HUES48 (cell line): Measurements from ENCODE around the gene CACNA2D4.

Source experiments
- H3K27ac ChIP-seq: one replicate; pipeline ENCODE4 v1.7.0; 2013; ENCODE audit warnings: low read depth, low read length, inconsistent platforms
- H3K27me3 ChIP-seq: 2 replicates; pipeline ENCODE4 v1.6.1; 2013; ENCODE audit warnings: mild to moderate bottlenecking, low read length; ENCODE audit not compliant: control insufficient read depth, insufficient read depth
- H3K36me3 ChIP-seq: 2 replicates; pipeline ENCODE4 v1.6.1; 2013; ENCODE audit warnings: low read length; ENCODE audit not compliant: control insufficient read depth, insufficient read depth
- H3K4me1 ChIP-seq: 2 replicates; pipeline ENCODE4 v1.6.1; 2013; ENCODE audit warnings: mild to moderate bottlenecking, low read length; ENCODE audit not compliant: control insufficient read depth, insufficient read depth
- H3K4me3 ChIP-seq: 2 replicates; pipeline ENCODE4 v1.5.1; 2013; ENCODE audit warnings: mild to moderate bottlenecking, low read depth, low read length
- H3K9ac ChIP-seq: 2 replicates; pipeline ENCODE4 v1.6.1; 2013; ENCODE audit warnings: mild to moderate bottlenecking, low read depth, low read length, moderate library complexity
- H3K9me3 ChIP-seq: 2 replicates; pipeline ENCODE4 v1.6.1; 2013; ENCODE audit warnings: low read length; ENCODE audit not compliant: control insufficient read depth, insufficient read depth

Gene CACNA2D4

GRCh38 chr12:1932264-1932777 lies 13.9 kb upstream of the CACNA2D4 start:
- Histone ChIP-seq H3K27ac (no peak overlapping the region), H3K27me3 (no peaks in the 10 kb centered on the region), H3K9ac (no peak overlapping the region), H3K4me1 (no peaks in the 10 kb centered on the region), H3K36me3 (no peaks in the 10 kb centered on the region), H3K4me3 (no peak overlapping the region), H3K9me3 (no peaks in the 10 kb centered on the region)

- no peak overlapping the region for H3K4me3 ChIP-seq
- H3K4me1 ChIP-seq = no peaks in the 10 kb centered on the region
- H3K27ac ChIP-seq = no peak overlapping the region
- H3K27me3 ChIP-seq = no peaks in the 10 kb centered on the region
- no peaks in the 10 kb centered on the region for H3K9me3 ChIP-seq
- H3K9ac ChIP-seq = no peak overlapping the region
- H3K36me3 ChIP-seq = no peaks in the 10 kb centered on the region
These were observed 13.2 kb upstream of the CACNA2D4 start for GRCh38 chr12:1931642-1932041.

- no peaks in the 10 kb centered on the region for H3K27me3 ChIP-seq
- H3K9me3 ChIP-seq = no peaks in the 10 kb centered on the region
- H3K9ac ChIP-seq = no peak overlapping the region
- no peak overlapping the region for H3K27ac ChIP-seq
- no peaks in the 10 kb centered on the region for H3K4me1 ChIP-seq
- H3K36me3 ChIP-seq = no peaks in the 10 kb centered on the region
- H3K4me3 ChIP-seq = no peak overlapping the region
These were observed 12.5 kb upstream of the CACNA2D4 start for GRCh38 chr12:1930803-1931597.

GRCh38 chr12:1929985-1930802 lies 11.7 kb upstream of the CACNA2D4 start:
- Histone ChIP-seq H3K36me3 (no peaks in the 10 kb centered on the region), H3K9me3 (no peaks in the 10 kb centered on the region), H3K4me3 (no peak overlapping the region), H3K4me1 (no peaks in the 10 kb centered on the region), H3K27me3 (no peaks in the 10 kb centered on the region), H3K9ac (no peak overlapping the region), H3K27ac (no peak overlapping the region)

- H3K36me3 ChIP-seq = no peaks in the 10 kb centered on the region
- no peaks in the 10 kb centered on the region for H3K4me1 ChIP-seq
- H3K27me3 ChIP-seq = no peaks in the 10 kb centered on the region
- no peaks in the 10 kb centered on the region for H3K9me3 ChIP-seq
- no peak overlapping the region for H3K9ac ChIP-seq
- H3K4me3 ChIP-seq = no peak overlapping the region
- H3K27ac ChIP-seq = no peak overlapping the region
These were observed 11.0 kb upstream of the CACNA2D4 start for GRCh38 chr12:1929241-1929984.

GRCh38 chr12:1928439-1929121 lies 10.1 kb upstream of the CACNA2D4 start:
- no peaks in the 10 kb centered on the region for H3K27me3 ChIP-seq
- no peak overlapping the region for H3K27ac ChIP-seq
- H3K36me3 ChIP-seq = no peaks in the 10 kb centered on the region
- H3K4me1 ChIP-seq = no peaks in the 10 kb centered on the region
- H3K9me3 ChIP-seq = no peaks in the 10 kb centered on the region
- H3K9ac ChIP-seq = no peak overlapping the region
- no peak overlapping the region for H3K4me3 ChIP-seq

GRCh38 chr12:1927751-1928351 lies 9.4 kb upstream of the CACNA2D4 start:
- H3K4me3 ChIP-seq = no peak overlapping the region
- H3K27me3 ChIP-seq = no peaks in the 10 kb centered on the region
- no peak overlapping the region for H3K27ac ChIP-seq
- no peaks in the 10 kb centered on the region for H3K9me3 ChIP-seq
- H3K4me1 ChIP-seq = no peaks in the 10 kb centered on the region
- no peaks in the 10 kb centered on the region for H3K36me3 ChIP-seq
- no peak overlapping the region for H3K9ac ChIP-seq

GRCh38 chr12:1927051-1927680 lies 8.7 kb upstream of the CACNA2D4 start:
- Histone ChIP-seq H3K9ac (no peak overlapping the region), H3K27ac (no peak overlapping the region), H3K4me1 (no peaks in the 10 kb centered on the region), H3K27me3 (no peaks in the 10 kb centered on the region), H3K36me3 (no peaks in the 10 kb centered on the region), H3K4me3 (no peak overlapping the region), H3K9me3 (no peaks in the 10 kb centered on the region)

GRCh38 chr12:1926251-1926657 lies 7.8 kb upstream of the CACNA2D4 start:
- Histone ChIP-seq H3K4me1 (no peaks in the 10 kb centered on the region), H3K9ac (no peak overlapping the region), H3K27me3 (no peaks in the 10 kb centered on the region), H3K27ac (no peak overlapping the region), H3K4me3 (no peak overlapping the region), H3K36me3 (no peaks in the 10 kb centered on the region), H3K9me3 (no peaks in the 10 kb centered on the region)

GRCh38 chr12:1925684-1926006 lies 7.2 kb upstream of the CACNA2D4 start:
- no peaks in the 10 kb centered on the region for H3K4me1 ChIP-seq
- H3K27ac ChIP-seq = no peak overlapping the region
- H3K27me3 ChIP-seq = no peaks in the 10 kb centered on the region
- no peak overlapping the region for H3K9ac ChIP-seq
- no peak overlapping the region for H3K4me3 ChIP-seq
- no peaks in the 10 kb centered on the region for H3K9me3 ChIP-seq
- H3K36me3 ChIP-seq = no peaks in the 10 kb centered on the region
